NCI-H2081 treated with DMSO at 0.1 percent for 48 hours (cell line): ENCODE measurements around the gene SORBS2.
"Not testable (repeated sequence)": the region's sequence is repeated elsewhere in the genome, so short reads cannot be mapped to it uniquely, and the experiment has no call there.

Experiments
- DNase-seq: peaks from one replicate; lab custom pipeline; 2025; lab: John Stamatoyannopoulos, UW

SORBS2 gene

GRCh38 chr4:185712350-185713024 is 99.5 kb downstream of the SORBS2 start:
- no peak for DNase-seq

DNA sequence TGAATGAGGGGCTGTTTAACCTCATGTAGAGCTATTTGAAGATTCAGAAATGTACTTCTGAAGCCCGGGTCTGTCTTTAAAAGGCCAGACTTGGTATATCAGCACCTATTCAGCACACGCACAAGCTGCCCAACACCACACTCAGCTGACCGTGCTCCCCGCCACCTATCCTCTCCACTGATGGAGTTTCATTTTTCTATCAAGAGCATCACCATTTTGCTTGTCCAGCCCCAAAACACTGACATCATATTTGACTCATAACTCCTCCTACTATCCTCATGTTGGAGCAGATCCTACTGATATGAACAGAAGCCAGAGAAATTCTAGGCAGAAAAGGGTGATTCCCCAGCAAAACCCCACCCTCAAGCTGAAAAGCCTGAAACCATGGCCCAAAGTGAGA is 100.3 kb downstream of the SORBS2 start:
- no peak for DNase-seq

- DNase-seq: no peak
These were observed 101.5 kb downstream of the SORBS2 start for GRCh38 chr4:185710487-185710995.

DNA sequence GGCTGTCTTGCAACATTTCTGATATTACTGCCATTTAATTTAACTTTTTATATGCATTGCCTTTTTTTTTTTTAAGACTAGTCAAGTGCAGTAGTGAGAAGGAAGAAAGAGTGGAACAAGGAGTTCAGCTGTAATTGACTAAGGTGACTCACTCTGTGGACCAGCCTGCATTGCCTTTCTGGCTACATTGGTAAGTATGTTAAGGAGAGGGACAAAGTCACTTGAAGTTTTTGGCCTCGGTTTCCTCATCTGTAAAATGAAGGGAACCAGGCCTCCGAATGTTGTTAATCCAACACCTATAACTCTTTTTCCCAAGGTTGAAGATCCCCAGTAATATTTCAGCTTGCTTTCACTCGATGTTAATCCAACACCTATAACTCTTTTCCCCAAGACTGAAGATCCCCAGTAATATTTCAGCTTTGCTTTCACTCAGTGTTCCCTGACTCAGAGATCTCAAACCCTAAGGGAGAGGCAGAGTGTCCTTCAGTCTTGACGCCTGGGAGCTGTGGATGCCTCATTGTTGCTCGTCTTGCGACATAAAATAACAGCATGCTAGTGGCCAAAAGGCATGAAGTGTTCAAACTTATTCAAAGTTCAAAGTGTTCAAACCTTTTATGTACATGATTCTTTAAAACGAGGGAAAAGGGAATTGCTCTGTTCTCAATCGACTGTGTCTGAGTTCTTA is 102.0 kb downstream of the SORBS2 start:
- no peak for DNase-seq

DNA sequence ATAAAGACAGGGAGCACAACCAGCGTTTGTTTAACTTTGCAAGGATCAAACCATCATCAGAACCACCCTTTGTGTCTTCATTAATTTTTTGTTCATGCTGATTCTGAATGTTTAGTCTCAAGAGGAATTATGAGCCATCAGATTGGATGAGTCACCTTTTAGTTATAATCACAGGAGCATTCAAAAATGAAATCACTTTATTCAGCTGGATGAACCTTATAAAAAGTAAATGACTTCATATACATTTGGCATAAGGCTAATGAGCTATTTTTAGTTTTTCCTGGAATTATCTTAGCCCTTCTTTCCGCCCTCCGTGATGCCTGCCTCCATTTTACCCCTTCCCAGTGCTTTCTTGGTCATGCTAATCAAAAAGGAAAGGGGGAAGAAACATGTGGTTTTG is 103.6 kb downstream of the SORBS2 start:
- no peak for DNase-seq

DNA sequence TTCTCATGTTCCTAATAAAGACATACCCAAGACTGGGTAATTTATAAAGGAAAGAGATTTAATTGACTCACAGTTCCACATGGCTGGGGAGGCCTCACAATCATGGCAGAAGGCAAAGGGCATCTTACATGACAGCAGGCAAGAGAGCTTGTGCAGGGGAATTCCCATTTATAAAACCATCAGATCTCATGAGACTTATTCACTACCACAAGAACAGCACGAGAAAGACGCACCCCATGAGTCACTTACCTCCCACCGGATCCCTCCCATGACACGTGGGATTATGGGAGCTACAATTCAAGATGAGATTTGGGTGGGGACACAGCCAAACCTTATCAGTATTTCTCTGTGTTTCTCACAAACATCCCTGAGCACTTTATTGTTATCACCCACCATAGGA is 104.4 kb downstream of the SORBS2 start:
- not testable (repeated sequence) for DNase-seq

- DNase-seq: no peak
These were observed 109.8 kb downstream of the SORBS2 start for GRCh38 chr4:185702147-185702663.

- no peak for DNase-seq
These were observed 111.4 kb downstream of the SORBS2 start for GRCh38 chr4:185700630-185701029.

- DNase-seq: no peak
These were observed 111.9 kb downstream of the SORBS2 start for GRCh38 chr4:185700048-185700447.

DNA sequence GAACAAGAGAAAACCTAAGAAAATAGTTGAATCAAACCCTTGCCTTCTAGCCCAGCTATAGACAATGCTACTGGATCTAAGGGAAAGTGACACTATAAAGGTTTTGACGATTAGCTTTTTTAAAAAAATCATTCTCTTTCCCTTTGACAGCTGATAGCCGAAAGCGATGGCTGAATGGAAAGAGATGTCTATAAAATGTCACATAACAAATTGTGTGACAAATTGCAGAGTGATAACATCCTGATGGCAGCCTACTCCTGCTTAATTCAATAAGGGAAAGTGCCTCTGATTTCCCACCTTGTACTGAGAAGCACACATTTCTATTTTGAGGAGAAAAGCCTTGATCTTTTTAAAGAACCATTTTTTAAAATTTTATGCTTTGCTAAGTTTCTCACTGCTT is 114.5 kb downstream of the SORBS2 start:
- DNase-seq: no peak

DNA sequence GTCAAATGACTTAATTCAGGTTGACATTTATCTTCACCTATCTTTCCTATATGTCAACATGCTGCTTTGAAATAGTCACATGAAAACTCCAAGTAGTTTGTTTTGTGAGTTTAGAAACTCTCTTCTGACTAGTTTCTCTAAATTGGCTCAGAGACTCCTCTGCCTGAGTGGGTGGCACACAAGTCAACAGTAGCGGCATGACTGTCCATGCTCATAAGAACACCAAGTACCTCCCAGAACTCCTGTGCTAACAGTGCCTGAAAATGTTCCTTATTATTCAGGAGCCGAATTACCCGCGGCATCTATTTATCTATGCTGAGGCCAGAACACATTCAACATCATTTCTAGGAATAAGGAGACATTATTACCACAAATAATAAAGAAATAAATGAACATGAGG is 116.3 kb downstream of the SORBS2 start:
- DNase-seq: no peak

DNA sequence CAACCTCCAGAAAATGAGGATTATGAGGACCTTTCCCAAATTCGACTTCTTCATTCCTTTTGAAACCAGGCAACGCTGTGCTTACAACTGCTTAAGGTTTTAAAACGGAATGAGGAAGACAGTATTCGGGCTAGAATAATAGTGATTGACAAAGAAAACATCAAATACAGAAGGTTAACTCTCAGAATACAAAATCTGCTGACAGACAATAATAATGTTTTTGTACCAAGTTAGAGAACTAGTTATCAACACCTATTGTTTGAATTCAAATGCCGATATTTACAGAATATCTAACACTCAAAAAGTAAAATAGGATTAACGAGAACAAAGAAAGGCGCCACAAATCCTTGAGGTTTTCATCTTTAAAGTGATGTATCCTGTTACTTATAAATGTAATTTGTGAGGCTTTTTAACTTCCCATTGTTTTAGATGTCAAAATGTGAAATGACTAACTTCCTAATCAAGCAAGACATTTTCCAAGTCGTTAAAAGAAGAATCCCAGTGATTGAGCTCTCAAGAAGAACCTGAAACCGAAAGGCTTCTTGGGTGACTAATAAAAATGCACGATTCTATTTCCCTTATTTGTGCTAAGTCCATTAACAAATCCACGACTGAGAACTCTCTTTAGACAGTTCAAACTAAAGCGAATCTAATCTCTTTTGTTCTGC is 118.3 kb downstream of the SORBS2 start:
- DNase-seq: no peak

- DNase-seq: no peak
These were observed 122.6 kb downstream of the SORBS2 start for GRCh38 chr4:185689407-185689806.

- no peak for DNase-seq
These were observed 126.2 kb downstream of the SORBS2 start for GRCh38 chr4:185685804-185686203.

DNA sequence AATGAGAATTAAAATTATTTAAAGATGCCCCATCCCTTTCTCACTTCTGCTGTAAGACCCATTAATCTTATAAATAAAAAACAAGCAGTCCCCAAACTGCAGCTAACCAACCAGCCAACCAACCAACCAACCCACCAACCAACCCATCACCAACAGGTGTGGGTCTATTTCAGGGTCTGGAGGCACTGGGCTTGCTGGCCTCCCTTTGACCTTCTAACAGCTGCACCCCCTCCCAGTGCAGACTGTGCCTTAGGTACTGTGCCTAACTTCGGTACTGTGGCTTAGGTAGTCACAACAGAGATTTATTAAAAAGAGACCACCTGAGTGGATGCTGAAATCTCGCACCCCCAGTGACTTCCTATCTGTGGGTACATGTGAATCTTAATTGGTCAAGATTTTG is 128.1 kb downstream of the SORBS2 start:
- no peak for DNase-seq

DNA sequence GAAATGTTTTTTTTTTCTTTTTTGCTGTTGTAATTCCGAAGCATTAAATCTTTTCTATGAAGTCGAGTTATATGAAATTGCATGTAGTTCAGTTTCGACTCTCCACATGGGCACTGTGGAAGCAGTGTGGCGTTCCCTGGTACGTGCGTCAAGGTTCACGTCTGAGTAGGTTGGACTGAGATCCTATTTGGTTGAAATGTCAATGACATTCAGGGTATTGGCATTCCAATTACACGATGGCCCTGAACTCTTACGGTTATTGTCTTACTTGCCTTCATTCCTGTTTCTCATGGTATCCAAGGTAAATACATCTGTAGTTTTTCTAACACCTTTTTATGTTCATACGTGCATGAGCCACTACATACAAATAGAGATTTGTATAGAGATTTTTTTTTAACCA is 128.8 kb downstream of the SORBS2 start:
- no peak for DNase-seq

DNA sequence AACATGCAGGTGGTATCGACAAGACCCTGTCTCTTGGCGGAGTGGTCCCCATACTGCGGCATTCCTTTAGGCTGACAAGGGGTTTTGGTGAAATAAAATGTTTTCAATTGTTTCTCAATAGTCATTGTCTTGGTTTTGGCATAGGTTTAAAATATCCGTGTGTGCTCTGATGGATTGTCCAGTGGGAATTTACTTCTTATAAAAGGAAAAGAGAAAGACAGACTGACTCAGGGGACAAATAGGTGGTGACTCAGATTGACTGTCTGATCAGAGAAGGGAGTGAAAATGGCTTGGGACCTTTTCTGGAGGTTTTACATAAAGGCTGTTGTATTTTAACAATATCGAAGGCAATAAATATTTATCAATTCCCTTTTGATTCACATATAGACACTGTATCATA is 129.8 kb downstream of the SORBS2 start:
- no peak for DNase-seq

DNA sequence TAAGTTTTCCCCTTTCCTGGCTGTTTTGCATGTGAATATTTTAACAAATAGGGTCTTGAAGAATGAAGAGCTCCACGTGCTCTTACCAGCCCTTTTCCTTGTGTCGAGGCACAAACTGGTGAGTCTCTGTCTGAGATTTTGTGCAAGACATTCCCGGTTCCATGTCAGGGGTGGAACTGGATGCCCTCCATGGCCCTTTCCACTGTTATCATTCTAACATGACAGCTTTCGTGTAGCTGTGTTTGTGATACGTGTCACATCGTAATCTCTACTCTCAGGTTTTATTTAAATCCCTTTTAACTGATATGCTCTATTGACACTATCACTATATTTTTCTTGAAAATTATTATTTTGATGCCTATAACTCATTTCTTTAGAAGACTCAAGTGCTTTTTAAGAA is 130.4 kb downstream of the SORBS2 start:
- no peak for DNase-seq

- no peak for DNase-seq
These were observed 131.4 kb downstream of the SORBS2 start for GRCh38 chr4:185680617-185681016.

GRCh38 chr4:185679523-185679922 is 132.5 kb downstream of the SORBS2 start:
- no peak for DNase-seq

DNA sequence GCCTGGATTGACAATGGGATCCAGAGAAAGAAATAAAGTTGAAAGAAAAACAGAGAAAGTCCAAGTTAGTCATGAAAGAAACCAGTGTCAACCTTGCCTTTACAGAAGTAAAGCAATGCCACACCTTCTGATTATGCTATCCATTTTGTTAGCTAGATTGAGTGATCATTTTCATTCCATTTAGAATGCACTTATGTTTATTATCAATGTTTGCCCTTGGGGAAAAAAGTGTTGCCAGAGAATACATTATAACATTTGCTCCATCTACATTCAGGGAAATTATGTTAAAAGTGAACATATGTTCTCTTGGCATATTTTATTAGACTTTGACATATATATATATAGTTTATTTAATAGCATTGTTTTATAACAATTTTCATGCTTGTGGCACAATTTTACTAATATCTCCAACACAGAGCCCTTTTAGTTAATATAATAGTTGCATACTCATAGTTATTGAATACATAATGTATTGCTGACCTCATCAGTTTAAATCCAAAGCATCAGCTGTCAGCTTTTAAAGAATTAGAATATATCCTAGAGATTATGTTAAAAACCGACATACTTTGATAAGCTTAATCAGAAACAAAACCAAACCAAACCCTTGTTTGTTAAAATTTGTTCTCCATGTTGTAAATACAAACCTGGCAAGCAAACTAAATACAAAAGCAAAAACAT is 134.2 kb downstream of the SORBS2 start:
- DNase-seq: no peak

DNA sequence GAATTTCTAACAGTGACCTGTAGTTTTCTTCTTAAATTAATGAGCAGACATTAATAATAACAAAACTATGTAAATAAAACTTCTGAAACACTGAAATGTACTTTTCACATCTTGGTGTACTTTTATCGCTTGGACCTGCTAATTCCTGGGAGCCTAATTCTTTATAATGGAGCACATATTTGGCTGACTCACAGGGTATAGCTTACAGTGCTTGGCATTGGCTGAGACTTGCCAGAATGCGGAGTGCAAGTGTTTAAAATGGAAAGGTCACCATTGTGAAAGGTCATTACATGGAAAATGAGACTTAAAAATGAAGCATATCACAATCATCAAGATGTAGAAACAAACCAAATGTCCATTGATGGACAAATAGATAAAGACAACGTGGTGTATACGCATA is 139.4 kb downstream of the SORBS2 start:
- no peak for DNase-seq
